ENCODE results near the gene ADORA3. TPM values are rescaled to one million over a fixed set of nuclear protein-coding genes. Genes with fewer than 3 reads are reported as not detected.

Gene ADORA3
- polyA plus RNA-seq, 1 donor (not counting 4 experiments of a cell fraction or from before 2014, with no cell fraction given), result not detected

DNA sequence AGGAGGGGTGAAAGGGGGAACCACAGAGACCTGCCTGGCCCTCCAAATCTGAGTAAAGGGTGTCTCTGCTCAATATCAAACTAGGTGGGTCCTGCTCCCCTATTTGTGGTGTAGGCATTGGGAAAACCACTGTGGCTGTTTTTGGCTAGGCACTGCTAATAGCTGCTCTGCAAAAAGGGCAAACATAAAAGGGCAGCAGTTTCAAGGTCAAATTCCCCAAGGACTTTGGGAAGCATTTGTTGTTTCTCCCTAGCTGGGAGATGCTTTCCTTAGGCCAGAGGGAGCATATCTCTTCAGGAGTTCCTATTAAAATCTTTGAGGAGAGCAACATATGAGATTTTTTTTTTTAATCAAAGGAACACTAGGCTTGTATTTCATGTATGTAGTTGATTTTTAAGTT, 27.2 kb downstream of the ADORA3 start:
- Histone ChIP-seq H3K36me3 (ENCODE audit: control insufficient read depth in 2 of 2, extremely low read depth in 1 of 2, insufficient read depth in 2 of 2, low read length in 2 of 2) (peaks cover 0 to 1% of the 10 kb centered on the region in 2 experiments), H3K4me3 (ENCODE audit: control insufficient read depth in 2 of 3, extremely low read depth in 1 of 3, insufficient read depth in 2 of 3, low read depth in 1 of 3, low read length in 3 of 3) (no peak overlapping the region), H3K79me2 (ENCODE audit: control insufficient read depth, insufficient read depth, low read length) (no peaks in the 10 kb centered on the region), H3K4me1 (ENCODE audit: control insufficient read depth, extremely low read depth, insufficient read depth, low read length) (no peaks in the 10 kb centered on the region), H2AFZ (ENCODE audit: control insufficient read depth, low read length) (no peak overlapping the region), H3K27ac (ENCODE audit: control insufficient read depth, insufficient read depth, low read length) (no peak overlapping the region), H4K20me1 (ENCODE audit: control insufficient read depth, extremely low read depth, insufficient read depth, low read length) (no peaks in the 10 kb centered on the region), H3K9ac (ENCODE audit: control insufficient read depth, extremely low read depth, insufficient read depth, low read length) (no peak overlapping the region), H3K27me3 (ENCODE audit: control insufficient read depth, extremely low read depth, insufficient read depth, low read length) (no peaks in the 10 kb centered on the region), H3K9me1 (ENCODE audit: control insufficient read depth, extremely low read depth, insufficient read depth, low read length) (no peaks in the 10 kb centered on the region), H3K9me3 (ENCODE audit: control insufficient read depth, low read depth, low read length) (no peaks in the 10 kb centered on the region), H3K4me2 (ENCODE audit: control insufficient read depth, extremely low read depth, insufficient read depth, low read depth, low read length) (no peak overlapping the region)
- TF ChIP-seq EZH2 (IDR thresholded peaks at IDR 0.05; ENCODE audit: low read length), result no peak
- TF ChIP-seq, protein P1, sequence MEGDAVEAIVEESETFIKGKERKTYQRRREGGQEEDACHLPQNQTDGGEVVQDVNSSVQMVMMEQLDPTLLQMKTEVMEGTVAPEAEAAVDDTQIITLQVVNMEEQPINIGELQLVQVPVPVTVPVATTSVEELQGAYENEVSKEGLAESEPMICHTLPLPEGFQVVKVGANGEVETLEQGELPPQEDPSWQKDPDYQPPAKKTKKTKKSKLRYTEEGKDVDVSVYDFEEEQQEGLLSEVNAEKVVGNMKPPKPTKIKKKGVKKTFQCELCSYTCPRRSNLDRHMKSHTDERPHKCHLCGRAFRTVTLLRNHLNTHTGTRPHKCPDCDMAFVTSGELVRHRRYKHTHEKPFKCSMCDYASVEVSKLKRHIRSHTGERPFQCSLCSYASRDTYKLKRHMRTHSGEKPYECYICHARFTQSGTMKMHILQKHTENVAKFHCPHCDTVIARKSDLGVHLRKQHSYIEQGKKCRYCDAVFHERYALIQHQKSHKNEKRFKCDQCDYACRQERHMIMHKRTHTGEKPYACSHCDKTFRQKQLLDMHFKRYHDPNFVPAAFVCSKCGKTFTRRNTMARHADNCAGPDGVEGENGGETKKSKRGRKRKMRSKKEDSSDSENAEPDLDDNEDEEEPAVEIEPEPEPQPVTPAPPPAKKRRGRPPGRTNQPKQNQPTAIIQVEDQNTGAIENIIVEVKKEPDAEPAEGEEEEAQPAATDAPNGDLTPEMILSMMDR (optimal IDR thresholded peaks at IDR 0.05 in 1 of 3, IDR thresholded peaks at IDR 0.05 in 1 of 3, conservative IDR thresholded peaks at IDR 0.05 in 1 of 3; ENCODE audit: extremely low read depth in 1 of 3, insufficient read depth in 2 of 3, low read length in 3 of 3), result no peak
- FAIRE-seq (no peak), DNase-seq (ENCODE audit: low read depth, low spot score) (no peak)
- dilution Hi-C loops (cut with MboI; ENCODE audit: extremely low pct_ligation_motif_present, low sequenced_read_pairs), result no loop called here

DNA sequence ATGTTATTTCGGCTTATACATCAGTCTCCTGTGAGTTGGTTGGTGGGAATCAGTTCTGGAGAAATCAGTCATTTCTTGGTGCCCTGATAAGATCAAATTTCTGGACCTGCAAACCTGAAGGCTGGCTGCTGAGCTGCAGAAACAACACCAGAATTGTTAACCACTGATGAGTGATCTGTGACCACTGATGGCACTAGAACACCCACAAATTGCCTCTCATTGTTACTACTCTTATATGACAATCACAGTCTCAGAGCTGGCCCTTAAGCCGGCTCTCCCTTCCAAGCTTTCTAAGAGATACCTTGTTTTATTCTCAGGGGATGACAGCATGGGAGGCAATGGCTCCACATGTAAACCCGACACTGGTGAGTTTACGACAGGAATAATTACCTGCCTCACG, 27.7 kb downstream of the ADORA3 start:
- FAIRE-seq (no peak), DNase-seq (ENCODE audit: low read depth, low spot score) (no peak)
- Histone ChIP-seq H2AFZ (ENCODE audit: control insufficient read depth, low read length) (no peak overlapping the region), H3K4me1 (ENCODE audit: control insufficient read depth, extremely low read depth, insufficient read depth, low read length) (no peaks in the 10 kb centered on the region), H3K9me3 (ENCODE audit: control insufficient read depth, low read depth, low read length) (no peaks in the 10 kb centered on the region), H3K36me3 (ENCODE audit: control insufficient read depth in 2 of 2, extremely low read depth in 1 of 2, insufficient read depth in 2 of 2, low read length in 2 of 2) (peaks cover 0 to 1% of the 10 kb centered on the region in 2 experiments), H3K9ac (ENCODE audit: control insufficient read depth, extremely low read depth, insufficient read depth, low read length) (no peak overlapping the region), H3K4me3 (ENCODE audit: control insufficient read depth in 2 of 3, extremely low read depth in 1 of 3, insufficient read depth in 2 of 3, low read depth in 1 of 3, low read length in 3 of 3) (no peak overlapping the region), H3K4me2 (ENCODE audit: control insufficient read depth, extremely low read depth, insufficient read depth, low read depth, low read length) (no peak overlapping the region), H3K27me3 (ENCODE audit: control insufficient read depth, extremely low read depth, insufficient read depth, low read length) (no peaks in the 10 kb centered on the region), H4K20me1 (ENCODE audit: control insufficient read depth, extremely low read depth, insufficient read depth, low read length) (no peaks in the 10 kb centered on the region), H3K27ac (ENCODE audit: control insufficient read depth, insufficient read depth, low read length) (no peak overlapping the region), H3K9me1 (ENCODE audit: control insufficient read depth, extremely low read depth, insufficient read depth, low read length) (no peaks in the 10 kb centered on the region), H3K79me2 (ENCODE audit: control insufficient read depth, insufficient read depth, low read length) (no peaks in the 10 kb centered on the region)
- TF ChIP-seq EZH2 (IDR thresholded peaks at IDR 0.05; ENCODE audit: low read length), result no peak
- TF ChIP-seq, protein P1 (optimal IDR thresholded peaks at IDR 0.05 in 1 of 3, IDR thresholded peaks at IDR 0.05 in 1 of 3, conservative IDR thresholded peaks at IDR 0.05 in 1 of 3; ENCODE audit: extremely low read depth in 1 of 3, insufficient read depth in 2 of 3, low read length in 3 of 3), result no peak
- dilution Hi-C loops (cut with MboI; ENCODE audit: extremely low pct_ligation_motif_present, low sequenced_read_pairs), result no loop called here

Measured in keratinocyte (primary cell).